GM20431 (cell line): ENCODE measurements around the gene CDH18.

Experiments used
- in situ Hi-C: fragments of 300-500 bp; cut with MseI, MboI; formaldehyde crosslinking; loops from one replicate; pipeline ENCODE4 v1.15.0; 2020; ENCODE audit warnings: low sequenced_read_pairs; ENCODE audit not compliant: unreplicated experiment

Gene CDH18

GRCh38 chr5:19753579-19753978 lies 234.4 kb downstream of the CDH18 start:
- in situ Hi-C loops = no loop called here

DNA sequence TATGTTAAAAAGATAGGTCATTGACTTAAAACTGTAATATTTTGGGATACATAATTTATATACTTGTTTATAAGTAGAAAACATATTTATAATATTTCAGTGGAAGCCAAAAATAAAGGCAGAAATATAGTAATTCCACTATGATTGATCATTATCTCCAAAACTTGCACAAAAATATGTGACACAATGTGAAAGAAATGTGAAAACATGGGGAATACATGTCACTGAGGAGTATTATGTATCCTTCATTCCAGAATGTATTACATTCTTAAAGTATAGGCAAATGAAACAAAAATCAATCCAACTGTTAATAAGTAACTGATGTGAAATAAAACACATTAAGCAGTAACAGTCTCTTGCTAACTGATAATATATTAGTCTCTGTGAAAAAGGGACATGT lies 236.7 kb downstream of the CDH18 start:
- in situ Hi-C loops = no loop called here

DNA sequence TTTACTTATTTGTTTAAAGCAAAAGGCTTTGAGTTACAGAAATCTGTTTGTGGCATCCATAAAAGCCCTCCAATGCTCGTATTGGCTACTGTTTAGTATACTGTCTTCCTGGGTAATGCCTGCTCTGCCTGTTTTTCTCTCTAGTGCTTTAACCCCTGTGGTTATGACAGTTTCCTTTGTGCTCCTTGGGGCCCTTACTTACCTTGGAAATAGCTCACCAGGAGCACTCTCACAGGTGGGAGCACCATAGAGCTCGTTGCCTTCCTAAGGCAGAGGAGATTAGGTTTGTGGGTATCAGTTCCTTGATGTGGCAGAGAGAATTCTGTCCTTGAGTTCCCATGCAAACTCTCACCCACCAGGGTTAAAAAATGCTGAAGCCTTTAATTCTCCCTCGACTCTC lies 242.8 kb downstream of the CDH18 start:
- in situ Hi-C loops = no loop called here

DNA sequence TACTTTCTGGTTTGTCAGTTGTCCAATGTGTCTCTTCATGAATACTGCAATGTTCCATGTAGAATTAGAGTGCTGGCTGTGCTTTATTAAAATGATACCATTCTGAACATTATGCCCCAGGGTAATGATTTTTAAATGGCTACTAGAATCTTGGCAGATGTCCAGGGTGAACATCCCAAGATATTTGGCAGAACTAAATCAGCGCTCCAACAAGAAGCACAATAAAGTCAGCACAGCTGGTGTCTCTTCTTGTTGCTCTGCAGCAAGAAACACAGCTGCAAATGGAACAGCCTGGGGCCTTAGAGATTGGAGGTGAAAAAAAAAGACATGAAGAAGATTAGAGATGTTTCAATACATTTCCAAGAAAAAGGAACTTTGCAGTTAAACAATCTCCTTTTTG lies 248.3 kb downstream of the CDH18 start:
- in situ Hi-C loops = no loop called here

DNA sequence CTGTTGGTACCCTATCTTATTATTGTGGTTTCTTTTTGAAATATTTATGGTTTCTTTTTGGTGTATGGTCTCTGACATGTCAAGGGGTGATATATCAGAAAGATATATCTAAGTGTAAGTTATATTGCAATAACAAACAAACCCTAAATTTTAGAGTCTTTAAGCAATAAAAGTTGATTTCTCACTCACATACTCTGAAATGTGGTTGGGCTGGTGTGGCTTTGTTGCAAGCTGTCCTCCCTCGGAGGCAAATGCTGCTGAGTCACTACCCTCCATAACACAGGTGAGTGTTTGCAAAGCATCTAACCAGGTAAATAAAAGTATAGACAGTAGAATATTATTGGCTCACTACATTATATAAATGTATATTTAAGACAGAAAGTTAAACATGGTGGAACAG lies 253.2 kb downstream of the CDH18 start:
- in situ Hi-C loops = no loop called here

DNA sequence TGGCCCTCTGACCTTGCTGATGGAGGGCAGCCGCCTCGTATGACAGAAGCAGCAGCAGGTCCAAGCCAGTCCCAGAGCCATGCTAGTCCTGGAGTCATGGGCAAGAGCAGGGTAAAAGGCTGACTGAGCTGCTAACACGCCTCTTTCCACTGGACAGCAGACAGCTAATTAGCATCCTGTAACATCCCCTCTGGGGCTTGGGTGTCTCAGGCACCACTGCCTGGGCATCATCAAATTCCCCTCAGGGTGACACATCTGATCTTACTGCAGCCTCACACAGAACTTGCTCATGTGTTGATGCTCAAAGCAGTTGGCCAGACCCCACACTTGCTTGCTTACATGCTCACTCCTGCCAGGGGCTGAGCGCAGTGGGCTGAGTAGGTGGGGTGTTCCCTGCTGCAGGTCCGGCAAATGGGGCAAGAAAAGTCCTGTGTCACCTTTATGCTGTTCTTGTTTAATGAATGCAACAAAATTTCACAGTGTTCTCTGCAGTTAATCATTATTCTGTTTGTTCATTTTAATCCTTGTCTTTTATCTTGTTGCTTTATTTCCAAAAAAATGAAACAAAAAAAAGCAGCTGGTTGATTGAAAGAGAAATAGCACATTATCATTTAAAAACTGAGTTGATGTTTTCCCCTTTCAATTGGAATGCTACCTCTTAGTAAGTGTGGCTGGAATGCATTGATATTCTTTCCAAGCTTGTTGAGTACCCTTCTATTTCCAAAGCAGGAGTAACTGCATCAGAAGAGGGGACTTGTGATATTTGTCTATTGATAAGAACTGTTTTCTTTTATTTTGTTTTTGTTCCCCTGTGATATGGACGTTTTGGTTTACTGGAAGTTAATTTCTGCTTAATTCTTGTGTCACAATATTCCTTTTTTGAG lies 254.1 kb downstream of the CDH18 start:
- in situ Hi-C loops = no loop called here

- in situ Hi-C loops = no loop called here
Measured at GRCh38 chr5:19728571-19728970, 259.4 kb downstream of the CDH18 start.

DNA sequence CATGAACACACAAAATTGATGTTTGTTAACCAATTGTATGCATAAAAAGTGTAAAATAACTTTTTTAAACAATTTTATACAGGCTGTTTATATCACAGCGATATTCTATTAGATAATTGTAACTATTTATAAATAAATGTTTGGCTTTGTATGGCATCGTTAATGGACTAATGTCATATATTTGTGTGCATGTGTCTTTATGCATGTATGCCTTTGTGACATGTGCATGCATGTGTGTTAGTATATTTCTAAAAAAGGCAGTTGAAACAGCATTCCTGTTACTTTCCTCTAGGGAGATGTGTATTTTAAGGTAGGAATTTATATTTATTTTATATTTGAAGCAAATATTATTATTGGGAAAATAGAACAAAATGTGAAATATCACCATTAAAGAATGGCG lies 268.9 kb downstream of the CDH18 start:
- in situ Hi-C loops = no loop called here

GRCh38 chr5:19713740-19714139 lies 274.3 kb downstream of the CDH18 start:
- in situ Hi-C loops = no loop called here

GRCh38 chr5:19709403-19709802 lies 278.6 kb downstream of the CDH18 start:
- in situ Hi-C loops = no loop called here

DNA sequence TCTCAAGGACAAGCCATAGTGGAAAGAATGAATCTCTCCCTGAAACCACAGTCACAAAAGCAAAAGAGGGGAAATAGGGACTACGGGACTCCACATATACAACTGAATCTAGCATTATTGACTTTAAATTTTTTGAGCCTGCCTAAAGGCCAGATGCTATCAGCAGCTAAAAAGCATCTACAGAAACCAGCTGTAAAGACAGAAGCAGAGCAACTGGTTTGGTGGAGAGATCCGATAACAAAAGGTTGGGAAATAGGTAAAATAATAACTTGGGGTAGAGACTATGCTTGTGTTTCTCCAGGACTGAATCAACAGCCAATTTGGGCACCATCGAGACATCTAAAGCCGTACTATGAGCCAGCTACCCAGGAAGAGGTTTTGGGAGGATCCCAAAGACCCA lies 281.2 kb downstream of the CDH18 start:
- in situ Hi-C loops = no loop called here

DNA sequence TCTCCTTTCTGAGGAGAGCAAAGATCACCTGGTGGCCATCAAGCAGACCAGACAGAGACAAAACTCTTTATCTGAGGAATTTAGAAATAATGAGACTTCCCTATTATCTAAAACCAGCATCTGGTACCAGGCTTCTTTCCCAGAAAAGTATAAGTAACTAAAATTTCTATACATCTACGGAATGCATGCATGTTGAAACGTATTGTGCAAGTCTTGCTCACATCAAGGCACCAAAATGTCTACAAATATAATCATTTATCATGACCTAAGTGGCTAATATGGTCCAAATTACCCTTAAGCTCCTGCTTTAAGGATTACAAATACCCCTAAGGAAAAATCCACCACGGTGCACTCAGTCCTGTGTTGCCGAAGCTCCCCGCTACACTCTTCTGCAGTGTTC lies 286.3 kb downstream of the CDH18 start:
- in situ Hi-C loops = no loop called here

- in situ Hi-C loops = no loop called here
Measured at GRCh38 chr5:19694949-19695611, 292.9 kb downstream of the CDH18 start.

DNA sequence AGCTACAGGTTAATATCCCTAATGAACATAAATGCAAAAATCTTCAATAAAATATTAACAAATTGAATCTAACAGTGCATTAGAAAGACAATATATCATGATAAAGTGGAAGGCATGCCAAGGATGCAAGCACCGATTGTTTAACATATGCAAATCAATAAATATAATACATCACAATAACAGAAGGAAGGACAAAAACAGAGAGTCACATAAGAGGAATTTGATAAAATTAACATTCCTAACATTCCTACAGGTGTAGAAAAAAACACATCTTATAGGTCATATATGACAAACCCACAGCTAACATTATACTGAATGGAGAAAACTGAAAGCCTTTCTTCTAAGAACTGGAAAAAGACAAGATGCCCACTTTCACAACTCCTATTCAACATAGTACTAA lies 297.0 kb downstream of the CDH18 start:
- in situ Hi-C loops = no loop called here

DNA sequence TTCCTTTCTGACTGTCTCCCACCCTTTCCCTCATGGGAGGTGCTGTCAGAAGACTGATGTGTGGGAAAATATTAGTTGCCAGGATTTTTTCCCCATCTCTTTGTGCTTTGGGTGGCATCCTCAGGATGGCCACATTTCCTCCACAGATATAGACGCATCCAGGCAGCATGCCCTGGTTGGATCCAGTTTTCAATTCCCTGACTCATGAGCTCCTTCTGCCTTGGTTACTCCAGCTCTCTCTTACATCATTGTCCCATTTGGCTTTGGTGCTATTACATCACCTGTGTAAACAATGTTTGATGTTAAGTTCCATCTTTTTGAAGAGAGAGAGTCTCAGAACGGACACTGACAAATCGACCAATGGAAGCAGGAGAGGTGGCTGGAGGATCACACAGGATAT lies 302.5 kb downstream of the CDH18 start:
- in situ Hi-C loops = no loop called here

GRCh38 chr5:19676895-19677294 lies 311.1 kb downstream of the CDH18 start:
- in situ Hi-C loops = no loop called here

GRCh38 chr5:19660679-19661078 lies 327.3 kb downstream of the CDH18 start:
- in situ Hi-C loops = no loop called here

DNA sequence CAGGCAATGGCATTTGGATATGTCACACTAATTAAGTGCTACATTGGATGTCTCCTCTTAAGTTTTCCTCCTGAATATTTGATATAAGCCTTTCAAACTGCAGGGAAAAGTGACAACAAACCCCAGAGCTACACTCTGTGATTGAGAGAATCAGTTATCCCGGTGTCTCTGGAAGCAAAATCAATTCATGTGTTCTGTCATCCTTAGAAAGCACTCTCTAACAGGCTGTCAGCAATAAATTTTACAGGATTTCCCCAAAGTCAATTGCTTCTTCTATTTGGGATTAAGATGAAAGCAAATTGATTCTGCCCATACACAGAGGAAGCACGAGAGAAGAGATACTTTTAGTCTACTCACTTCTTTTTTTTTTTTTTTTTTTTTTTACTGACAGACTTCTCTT lies 332.4 kb downstream of the CDH18 start:
- in situ Hi-C loops = no loop called here

- in situ Hi-C loops = no loop called here
Measured at GRCh38 chr5:19638461-19638860, 349.5 kb downstream of the CDH18 start.

DNA sequence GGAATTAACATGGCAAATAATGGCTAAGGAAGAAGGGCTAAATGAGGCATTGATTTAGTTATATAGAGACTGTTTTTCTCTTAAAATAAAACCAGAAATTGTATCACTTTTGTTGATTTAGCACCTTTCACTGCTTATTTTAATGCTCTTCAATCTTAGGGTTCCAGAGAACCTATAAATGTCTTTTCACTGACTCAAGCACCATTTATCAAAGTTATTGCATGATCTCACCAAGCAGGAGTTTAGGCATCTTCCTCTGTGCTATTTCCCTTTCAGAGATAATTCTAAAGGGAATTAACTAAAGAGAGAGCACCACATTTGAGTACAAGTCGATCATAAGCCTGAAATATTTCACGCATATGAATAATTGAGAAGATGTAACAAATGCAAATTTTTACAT lies 357.1 kb downstream of the CDH18 start:
- in situ Hi-C loops = no loop called here

- in situ Hi-C loops = no loop called here
Measured at GRCh38 chr5:19626211-19626610, 361.8 kb downstream of the CDH18 start.

DNA sequence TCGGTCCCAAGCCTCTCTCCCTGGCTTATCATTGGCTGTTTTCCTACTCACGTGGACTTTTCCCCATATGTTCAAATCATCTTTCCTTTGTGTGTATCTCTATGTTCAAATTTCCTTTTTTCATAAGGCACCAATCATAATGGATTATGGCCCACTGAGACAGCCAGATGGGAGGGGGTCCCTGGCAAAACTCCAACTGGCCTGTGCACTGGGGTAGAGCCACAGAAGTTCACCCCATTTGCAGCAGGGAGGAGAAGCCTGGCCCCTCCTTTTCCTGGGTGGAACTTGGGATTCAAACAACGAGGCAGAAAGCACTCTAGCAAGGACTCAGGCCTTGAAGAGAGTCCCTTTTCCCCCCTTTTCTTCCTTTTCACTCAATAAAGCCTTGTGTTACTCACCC lies 362.4 kb downstream of the CDH18 start:
- in situ Hi-C loops = no loop called here
